NCI-H1105 (cell line): ENCODE data around the gene COA6.

ENCODE experiments used
- DNase-seq: peaks from one replicate; lab custom pipeline; 2025; lab: John Stamatoyannopoulos, UW

The COA6 gene, protein sequence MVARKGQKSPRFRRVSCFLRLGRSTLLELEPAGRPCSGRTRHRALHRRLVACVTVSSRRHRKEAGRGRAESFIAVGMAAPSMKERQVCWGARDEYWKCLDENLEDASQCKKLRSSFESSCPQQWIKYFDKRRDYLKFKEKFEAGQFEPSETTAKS

DNA sequence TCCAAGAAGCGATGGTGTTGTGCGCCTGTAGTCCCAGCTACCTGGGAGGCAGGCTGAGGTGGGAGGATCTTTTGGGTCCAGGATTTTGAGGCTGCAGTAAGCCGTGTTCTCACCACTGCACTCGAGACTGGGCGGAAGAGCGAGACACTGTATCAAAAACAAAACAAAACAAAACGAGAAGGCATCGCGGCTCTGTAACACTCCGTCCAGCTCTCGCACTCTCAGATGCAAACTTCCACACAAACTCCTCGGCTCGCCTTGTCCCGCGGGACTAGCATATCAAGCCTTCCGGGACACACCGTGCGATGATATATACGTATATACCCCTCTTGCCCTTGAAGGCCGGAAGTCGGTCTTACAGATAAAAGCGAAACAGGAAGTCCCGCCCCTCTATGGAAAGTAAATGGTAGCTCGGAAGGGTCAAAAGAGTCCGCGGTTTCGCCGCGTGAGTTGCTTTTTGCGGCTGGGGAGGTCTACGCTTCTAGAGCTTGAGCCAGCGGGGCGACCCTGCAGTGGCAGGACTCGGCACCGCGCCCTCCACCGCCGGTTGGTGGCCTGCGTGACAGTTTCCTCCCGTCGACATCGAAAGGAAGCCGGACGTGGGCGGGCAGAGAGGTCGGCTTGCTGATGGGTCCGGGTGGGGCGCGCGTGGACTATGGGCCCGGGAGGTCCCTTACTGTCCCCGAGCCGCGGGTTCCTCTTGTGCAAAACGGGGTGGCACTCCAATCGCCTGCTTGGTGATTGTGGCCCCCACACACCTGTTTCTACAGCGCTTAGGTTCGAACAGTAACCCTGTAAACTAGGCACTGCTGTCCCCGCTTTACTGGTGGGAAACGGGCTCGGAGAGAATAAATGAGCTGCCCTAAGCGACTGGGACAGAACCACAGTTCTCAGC is at the start of gene COA6:
TSS of gene COA6 (plus strand) at position 393 of the 895 bp plus-strand sequence. CDS start at position 404, 11 bp downstream.
- peak; percentile 86 for DNase-seq

DNA sequence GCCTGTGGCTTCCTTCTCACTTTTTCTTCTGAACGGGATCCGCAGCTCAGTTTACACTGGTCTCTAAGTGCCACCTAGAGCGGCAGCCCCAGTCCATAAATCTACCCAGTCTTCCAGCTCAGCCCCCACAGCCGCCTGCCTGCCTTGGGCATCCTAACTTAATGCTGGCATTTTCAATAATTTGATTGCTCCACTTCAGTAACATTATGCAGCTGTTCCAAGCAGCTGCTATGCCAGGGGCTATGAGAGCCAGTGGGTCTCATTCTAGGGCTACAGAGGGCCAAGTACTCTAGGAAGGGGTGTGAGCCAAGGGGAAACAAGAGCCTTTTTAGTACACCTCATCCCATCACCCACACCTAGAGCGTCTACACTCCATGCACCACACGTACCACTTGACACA is 48.4 kb upstream of the COA6 start:
- peak; percentile 33 for DNase-seq

DNA sequence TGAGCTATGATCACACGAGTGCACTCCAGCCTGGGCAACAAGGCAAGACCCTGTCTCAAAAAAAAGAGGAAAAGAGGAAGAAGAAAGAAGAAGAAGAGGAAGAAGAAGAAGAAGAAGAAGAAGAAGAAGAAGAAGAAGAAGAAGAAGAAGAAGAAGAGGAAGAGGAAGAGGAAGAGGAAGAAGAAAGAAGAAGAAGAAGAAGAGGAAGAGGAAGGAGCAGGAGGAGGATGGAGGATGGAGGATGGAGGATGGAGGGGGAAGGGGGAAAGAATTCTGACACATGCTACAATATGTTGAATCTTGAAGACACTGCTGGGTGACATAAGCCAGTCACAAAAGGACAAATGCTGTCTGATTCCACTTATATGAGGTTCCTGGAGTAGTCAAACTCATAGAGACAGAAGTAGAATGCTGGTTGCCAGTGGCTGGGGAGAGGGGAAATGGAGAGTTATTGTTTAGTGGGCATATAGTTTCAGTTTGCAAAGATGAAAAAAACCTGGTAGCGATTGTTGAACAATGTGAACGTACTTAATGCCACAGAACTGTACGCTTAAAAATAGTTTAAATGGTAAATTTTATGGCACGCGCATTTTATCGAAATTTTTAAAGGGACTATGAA is 47.3 kb upstream of the COA6 start:
- no peak for DNase-seq

DNA sequence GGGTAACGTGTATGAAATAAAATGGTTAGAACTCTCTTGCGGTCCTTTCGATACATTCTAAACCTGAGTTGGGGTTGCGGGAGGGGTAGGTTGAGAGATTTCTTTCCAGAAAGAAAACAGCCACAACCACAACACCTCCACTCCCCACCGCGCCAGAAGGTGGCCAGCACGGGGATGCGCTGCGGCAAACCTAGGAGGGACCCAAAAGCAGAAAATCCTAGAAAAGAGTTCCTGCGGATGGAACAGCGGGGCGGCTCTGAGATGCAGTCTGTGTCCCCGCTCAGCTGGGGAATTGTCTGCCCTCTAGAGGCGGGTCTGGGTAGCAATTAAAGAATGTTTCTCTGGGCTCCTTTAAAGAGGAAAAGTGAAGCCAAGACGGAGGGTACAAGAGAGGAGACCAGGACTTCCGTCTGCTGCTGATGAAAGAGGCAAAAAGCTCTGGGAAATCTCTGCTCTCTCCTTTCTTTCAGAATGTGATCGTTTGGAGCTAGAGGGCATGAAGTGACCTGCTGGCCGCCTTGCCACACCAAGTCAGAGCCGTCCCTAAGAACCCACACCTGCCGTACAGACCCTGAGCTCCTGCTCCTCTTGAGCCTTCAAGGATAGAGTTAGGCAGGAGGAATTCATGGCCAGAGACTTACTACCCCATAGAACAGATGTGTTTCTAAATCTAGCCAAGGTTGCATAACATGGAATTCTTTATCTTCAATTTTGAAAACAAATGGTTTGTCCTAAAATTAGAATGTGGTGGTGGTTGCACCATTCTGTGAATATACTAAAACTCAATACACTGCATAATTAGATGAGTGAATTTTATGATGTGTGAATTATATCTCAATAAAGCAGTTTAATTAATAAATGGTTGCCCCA is 46.5 kb upstream of the COA6 start:
- peak; percentile 2 for DNase-seq

DNA sequence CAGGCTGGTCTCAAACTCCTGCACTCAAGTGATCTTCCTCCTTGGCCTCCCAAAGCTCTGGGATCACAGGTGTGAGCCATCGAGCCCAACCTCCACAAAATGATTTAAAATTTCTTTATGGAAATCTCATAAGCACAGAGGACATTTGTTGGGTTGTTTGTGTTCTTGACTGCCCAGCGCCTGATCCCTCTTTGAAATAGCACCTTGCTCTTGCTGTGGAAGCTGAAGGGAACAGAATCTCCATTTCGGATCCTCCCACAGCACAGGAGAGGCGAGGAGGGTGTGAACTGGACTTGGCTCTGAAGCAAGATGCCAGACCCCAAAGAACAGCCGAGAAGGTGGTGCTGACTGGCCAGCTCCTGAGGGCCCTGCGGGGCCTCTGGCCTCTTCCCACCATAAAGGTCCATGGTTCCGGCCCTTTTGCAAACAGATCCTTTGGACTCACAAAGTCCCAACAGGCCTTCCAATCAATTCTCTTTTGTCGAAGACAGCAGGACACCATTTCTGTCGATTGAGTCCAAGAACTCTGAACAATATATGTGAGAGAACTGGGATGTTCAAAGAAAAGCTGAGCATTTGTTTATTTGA is 45.6 kb upstream of the COA6 start:
- DNase-seq = no peak

DNA sequence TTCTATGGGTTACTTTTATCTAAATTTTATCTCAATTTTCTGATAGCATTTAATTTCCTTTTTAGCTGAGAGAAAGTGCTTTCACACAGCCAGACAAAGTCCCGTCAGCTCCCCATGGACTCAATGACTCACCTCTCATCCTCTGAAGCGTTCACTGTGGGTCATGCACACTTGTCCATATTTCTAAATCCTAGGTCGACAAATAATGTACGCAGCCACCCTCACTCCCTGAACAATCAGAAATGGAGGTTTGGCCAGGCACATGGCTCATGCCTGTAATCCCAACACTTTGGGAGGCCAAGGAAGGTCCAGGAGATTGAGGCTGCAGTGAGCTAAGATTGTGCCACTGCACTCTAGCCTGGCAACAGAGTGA is 42.4 kb upstream of the COA6 start:
- no peak for DNase-seq

DNA sequence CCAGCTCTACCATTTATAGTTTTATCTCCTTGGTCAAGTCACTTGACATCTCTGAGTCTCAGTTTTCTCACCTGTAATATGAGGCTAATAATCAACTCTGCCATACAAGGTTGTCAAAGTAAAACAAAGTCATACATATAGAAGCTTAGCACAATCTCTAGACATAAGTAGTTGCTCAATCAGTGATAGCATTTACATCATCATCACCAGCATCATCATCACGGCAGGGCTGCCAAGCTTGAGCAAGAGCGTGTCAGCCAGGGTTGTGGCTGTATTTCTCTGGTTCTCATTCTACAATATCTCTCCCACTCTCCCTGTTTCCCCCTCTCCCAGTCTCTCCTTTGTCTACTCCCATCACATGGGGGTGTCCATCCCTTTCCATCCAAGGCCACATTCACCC is 41.7 kb upstream of the COA6 start:
- DNase-seq = no peak

DNA sequence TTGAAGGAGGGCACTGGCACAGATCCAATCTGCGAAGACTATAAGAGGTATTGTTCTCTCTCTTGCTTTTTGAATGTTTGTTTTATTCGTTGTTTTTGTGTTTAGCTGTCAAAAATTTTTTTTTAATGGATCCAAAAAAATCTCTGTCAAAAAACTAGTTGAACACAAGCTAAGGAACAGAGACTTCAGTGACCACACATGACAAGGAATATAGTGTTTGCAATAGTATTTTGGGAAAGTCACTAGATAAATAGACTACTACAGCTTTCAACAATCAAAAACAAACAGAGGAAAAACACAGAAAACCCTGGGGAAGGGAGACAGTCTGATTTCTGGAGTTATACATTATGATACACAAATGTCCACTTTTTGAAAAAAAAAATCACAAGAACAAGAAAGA is 36.9 kb upstream of the COA6 start:
- peak; percentile 5 for DNase-seq

DNA sequence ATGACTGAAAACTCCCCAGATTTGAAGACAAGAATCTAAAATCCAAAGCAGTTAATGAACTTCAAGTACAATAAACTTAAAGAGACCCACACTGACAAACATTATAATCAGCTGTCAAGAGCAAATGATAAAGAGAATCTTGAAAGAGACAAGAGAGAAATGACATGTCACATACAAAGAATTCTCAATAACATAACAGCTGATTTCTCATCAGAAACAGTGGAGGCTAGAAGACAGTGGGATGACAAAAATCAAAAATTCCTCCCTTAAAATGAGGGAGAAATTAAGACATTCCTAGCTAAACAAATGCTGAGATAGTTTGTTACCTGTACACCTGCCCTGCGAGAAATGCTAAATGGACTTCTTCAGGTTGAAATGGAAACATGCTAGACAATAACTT is 36.0 kb upstream of the COA6 start:
- no peak for DNase-seq

DNA sequence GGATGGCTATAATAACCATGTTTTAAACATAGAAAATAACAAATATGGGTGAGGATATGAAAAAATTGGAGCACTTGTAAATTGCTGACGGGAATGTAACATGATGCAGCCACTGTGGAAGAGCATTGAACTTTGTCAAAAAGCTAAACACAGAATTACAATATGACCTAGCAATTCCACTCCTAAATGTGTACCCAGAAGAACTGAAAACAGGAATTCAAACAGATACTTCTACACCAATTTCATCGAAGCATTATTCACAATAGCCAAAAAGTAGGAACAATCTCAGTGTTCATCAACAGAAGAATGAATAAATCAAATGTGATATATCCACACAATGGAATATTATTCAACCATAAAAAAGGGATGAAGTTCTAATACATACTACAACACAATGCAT is 32.7 kb upstream of the COA6 start:
- DNase-seq = no peak

DNA sequence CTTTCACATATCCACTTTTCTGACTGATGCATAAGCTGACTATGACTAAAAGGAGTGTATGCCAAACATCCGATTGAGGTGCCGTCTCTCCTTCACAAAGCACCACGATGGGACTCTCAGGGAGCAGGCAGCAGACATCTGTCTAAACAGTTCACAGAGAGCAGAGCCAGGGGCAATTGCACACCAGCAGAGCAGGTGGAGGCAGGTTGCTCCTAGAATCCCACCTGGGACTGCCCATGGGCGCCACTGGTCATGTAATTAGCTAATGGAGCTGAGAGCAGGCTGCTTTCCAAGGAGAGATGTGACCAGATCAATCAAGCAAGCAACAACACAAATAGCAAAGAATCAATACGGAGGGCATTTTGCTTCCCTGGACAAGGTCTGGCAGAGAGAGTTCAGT is 30.5 kb upstream of the COA6 start:
- peak; percentile 29 for DNase-seq

DNA sequence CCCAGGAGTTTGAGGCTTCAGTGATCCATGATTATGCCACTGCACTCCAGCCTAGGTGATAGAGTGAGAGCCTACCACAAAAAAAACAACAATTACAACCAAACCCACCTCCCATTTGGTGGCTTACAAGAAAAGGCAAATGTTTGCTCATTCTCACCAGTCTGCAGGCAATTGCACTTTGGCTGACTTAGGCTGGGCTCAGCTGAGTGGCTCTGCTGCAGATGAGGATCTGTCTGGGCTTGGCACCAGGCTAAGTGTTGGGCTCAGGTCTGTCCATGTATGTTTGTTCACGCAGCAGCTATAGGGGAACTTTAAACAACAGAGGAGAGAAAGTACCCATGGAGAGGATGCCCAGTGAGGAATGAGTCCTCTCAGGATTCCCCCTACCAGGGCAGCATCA is 28.0 kb upstream of the COA6 start:
- no peak for DNase-seq

DNA sequence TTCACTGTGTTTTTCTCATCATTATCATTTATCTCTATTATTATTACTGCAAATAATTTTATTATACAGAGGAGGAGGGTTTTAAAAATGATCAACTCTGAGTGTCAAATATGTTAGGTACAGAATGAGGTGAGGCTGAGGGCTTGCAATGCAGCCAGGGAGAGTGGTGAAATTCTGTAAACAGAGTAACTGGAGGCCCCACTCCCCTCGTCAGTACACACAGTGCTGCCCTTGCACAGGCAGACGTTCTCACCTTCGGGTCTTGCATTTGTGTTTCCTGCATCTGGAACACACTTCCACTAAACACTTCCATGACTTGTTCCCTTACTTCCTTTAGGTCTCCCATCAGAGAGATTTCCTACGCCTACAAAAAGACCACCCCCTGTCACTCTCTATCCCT is 24.3 kb upstream of the COA6 start:
- DNase-seq = no peak

DNA sequence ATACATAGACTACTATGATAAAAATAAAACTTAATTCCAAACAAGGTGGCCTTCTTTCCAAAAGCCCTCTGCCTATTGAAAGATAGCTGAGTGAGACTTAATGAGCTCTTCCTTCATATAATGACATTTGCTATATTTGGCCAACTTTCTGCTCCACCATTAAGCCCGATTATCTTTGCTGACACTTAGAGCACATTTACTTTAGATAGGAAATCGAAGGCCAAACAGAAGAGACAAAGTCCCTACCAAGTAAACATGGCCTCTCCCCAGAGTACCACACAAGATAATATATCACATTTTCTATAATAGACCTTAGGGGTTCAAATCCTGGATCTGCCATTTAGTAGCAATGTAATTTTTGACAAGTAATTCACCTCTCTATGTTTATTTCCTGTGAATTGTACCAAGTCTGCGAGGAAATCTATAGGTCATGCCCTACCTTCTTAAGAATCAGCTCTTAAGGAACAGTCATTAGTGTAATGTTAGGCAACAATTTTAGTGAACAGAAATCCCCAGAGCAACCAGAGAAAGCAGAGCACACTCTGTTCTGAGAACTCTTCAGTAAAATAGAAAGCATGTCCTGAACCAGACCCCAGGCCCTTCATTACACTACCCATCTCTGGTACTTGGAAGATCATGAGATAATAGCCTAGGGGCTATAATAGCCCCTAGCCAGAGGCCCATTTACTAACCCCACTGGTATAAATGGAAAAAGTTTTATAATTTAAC is 17.3 kb upstream of the COA6 start:
- DNase-seq = no peak

DNA sequence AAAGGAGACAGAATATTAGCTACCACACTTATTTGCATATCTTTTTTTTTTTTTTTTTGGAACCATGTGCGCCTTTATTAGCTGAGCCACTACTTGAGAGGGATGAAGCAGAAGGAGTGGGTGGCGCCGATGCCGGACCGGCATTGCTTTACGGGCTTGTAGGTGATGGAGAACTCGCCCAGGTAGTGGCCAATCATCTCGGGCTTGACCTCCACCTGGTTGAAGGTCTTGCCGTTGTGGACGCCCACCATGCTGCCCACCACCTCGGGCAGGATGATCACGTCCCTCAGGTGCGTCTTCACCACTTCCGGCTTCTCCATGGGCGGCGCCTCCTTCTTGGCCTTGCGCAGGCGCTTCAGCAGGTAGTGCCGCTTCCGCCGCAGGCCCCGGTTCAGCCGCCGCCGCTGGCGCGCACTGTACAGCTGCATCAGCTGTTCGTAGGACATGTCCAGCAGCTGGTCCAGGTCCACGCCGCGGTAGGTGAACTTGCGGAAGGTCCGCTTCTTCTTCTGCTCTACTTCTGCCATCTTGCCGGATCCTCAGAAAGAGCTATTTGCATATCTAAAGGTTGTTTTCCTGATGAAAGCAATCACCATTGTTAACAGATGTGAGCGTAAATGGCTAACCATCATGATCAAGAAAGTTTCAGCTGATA is 16.5 kb upstream of the COA6 start:
- DNase-seq = peak; percentile 43

DNA sequence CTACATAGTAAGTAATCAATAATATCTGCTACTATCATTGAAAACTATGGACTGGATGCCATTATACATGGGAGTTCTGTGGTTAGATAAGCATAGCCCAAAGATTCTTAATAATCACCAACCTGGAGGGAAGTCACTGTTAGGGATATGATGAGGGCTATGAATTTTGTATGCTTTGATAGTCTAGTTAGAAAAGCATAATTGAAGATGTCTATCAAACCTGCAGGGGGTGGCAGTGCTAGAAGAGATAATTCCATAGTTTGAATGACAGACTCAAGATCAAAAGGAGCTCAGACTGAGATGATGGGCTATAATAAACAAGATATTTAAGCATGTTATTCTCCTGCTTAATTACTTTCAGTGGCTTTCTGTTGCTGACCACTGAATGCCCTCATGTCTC is 15.4 kb upstream of the COA6 start:
- no peak for DNase-seq

DNA sequence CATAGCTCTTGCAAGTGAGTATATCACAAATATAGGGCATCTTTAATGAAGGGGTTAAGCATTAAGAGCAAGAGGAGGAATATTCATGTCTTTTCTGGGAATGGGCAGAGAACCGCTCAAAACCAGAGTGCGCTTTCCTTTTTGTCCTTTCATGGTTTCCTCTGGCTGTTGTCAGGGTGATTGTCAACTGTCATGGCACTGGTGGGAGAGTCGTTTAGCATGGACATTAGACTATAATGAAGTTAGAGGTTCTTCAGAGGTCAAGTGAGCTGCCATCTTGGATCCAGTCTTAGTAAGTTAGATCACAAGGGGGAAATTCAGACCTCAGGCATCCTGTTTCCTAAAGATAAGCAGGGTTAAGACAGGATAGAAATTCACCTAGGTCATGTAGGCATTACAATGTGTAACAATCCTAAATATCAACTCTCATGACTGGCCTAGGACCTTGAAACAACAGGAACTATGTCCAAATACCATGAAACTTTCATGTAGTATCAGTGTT is 12.1 kb upstream of the COA6 start:
- DNase-seq = no peak

DNA sequence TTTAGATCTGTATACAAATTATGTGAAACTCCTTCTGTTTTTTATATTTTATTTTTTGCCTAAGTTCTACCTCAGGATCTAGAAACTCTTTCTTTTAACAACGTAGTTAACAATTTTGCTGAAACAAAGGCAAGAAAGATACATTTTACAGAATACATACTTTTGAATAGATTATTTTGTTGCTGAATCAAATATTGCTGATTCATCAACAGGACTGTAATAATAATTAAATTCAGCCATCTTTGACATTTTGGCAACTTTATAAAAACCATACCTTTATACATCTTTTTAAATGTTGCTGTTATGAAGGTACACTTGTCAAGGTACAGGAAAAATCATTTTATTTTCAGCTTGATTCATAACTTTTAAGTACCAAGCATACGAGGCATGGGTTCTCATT is 10.7 kb upstream of the COA6 start:
- no peak for DNase-seq

DNA sequence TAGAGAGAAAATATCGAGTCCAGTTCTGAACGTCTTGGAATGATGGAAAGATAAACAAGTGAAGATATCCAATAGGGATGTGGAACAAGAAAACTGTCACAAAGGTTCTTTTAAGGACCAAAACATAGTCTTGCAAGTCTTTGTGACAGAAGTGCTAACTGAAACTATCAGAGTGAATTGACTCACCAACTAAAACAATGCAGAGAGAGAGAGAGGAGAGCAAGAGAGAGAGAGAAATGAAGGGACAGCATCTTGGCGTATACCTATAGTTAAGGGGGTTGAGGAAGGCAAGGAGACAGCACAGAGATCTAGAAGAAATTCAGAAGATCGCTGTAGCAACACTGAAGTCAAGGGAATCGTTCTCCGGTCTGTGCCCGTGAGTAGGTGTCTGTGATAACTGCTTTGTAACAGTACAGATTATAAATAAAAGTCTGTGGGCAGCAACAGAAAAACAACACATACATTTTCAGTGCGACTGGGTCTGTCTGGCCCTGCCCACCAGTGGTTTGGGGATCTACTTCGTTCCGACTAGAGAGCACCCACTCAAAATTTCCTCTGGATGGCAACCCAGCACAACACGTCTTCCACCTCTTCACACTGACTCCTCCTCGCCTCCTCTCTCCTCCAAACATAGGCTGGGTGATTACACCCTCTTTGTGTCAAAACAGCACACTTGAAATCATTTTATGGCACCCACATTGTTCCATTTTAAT is 4.8 kb upstream of the COA6 start:
- DNase-seq = no peak

DNA sequence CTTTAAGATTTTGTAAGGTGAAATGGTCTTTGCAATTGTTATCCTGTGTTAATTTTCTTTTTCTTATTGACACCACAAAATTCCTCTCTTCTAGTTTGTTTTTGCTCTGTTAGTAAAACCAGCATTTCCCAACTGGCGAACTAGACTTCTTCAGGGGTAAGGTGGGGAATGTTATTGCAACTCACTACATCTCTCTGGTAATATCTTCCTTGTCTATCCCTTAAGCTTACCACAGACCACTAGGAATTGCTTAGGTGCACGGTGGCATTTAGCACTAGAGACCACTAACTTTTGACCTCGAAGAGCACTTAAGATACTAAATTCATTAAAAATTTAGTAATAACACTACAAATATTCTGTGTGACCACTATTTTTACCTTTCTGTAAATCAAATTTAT is 4.2 kb upstream of the COA6 start:
- DNase-seq = no peak
